GM08714 (cell line): ENCODE data around the gene SP1.
"Not testable (repeated sequence)": the region's sequence is repeated elsewhere in the genome, so short reads cannot be mapped to it uniquely, and the experiment has no call there.

Experiments
- H3K4me3 ChIP-seq: fragments of 200-500 bp; sonication (Bioruptor generic); 2 replicates; pipeline ENCODE4 v1.5.1; 2014; ENCODE audit warnings: mild to moderate bottlenecking, low read length, inconsistent platforms
- ZNF274 ChIP-seq: IDR thresholded peaks from 2 replicates; pipeline ENCODE4 v1.6.1; 2012; ENCODE audit warnings: mild to moderate bottlenecking, low read depth, low read length

The SP1 gene

DNA sequence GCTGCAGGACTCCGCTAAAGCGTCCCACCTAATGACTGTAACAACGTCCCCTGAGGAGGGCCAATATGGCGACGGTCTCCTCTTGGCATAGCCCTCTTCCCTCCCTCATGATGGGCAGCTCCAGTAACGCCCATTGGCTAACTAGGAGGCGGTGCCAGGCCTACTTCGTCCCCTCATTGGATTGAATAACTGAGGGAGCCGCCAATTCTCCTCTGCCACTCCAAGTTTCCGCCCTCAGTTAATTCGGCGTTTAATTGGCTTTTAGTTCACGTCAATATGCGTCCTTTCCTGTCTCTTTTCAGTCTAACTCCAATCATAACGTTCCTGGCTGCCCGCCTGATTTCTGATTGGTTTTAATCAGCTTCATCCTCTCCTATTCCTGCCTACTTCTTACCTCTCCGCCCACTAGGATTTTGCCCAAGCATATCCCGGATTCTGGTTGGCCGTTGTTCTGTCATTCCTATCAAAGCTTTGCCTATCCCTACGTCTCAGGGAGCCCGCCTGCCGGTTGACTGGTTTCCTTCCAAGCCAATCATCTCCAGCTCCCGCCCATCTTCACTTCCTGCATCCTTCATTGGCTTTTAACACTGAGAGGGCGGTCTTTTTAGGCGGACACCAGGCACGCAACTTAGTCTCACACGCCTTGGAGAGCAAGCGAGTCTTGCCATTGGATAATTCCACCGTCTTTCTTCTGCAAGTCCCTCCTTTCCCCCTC, 430 bp upstream of the SP1 start:
- H3K4me3 ChIP-seq = peak overlapping the region; percentile 65; the same call in 1 of the 2 replicates
- no peak for TF ChIP-seq ZNF274

DNA sequence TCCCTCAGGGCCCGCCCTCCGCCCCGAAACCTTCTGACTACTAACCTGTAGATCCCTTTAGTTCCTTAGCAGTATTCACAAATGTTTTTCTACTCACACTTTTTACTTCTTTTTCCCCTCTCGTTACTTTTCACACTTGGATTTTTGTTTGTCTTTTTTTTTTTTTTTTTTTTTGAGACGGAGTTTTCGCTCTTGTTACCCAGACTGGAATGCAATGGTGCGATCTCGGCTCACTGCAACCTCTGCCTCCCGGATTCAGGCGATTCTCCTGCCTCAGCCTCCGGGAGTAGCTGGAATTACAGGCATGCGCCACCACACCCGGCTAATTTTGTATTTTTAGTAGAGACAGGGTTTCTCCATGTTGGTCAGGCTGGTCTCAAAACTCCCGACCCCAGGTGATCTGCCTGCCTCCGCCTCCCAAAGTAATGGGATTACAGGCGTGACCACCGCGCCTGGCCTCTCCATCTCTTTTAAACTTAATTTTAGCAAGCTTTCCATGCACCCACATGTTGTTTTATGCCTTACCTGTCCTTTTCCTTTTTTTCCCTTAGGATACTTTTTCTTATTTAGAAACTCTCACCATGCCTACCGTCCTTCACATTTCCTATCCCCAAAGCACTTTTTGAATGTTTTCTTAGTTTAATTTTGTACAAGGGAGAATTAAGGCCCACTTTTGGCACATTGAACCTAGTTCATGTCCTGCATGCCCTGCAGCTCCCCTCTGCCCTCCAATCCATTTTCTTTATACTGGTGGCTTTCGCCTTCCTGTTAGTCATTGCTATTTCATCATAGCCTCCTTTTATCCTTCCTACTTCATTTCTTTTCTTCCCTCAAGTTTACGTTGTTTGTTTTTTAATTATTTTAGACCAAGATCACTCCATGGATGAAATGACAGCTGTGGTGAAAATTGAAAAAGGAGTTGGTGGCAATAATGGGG, 1.1 kb downstream of the SP1 start:
- TF ChIP-seq ZNF274 = no peak

DNA sequence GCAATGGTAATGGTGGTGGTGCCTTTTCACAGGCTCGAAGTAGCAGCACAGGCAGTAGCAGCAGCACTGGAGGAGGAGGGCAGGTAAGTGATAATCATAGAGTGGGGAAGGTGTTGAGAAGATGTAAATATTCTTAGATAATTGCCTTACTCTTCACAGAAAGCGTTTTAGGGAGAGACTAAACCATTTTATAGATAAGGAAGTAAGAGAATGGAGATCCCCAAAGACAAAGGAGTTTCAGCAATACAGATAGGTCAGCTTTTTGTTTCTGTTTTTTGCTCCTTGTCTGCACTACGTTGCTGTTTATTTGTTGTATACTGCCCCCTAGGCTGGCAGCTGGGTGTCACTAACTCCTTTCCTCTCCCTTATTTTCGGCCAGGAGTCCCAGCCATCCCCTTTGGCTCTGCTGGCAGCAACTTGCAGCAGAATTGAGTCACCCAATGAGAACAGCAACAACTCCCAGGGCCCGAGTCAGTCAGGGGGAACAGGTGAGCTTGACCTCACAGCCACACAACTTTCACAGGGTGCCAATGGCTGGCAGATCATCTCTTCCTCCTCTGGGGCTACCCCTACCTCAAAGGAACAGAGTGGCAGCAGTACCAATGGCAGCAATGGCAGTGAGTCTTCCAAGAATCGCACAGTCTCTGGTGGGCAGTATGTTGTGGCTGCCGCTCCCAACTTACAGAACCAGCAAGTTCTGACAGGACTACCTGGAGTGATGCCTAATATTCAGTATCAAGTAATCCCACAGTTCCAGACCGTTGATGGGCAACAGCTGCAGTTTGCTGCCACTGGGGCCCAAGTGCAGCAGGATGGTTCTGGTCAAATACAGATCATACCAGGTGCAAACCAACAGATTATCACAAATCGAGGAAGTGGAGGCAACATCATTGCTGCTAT, 2.0 kb downstream of the SP1 start:
- TF ChIP-seq ZNF274 = no peak
- H3K4me3 ChIP-seq = peak overlapping the region; percentile 81

More for the DNA sequence above, 1.1 kb downstream of the SP1 start:
- H3K4me3 ChIP-seq = peak overlapping the region; percentile 81

DNA sequence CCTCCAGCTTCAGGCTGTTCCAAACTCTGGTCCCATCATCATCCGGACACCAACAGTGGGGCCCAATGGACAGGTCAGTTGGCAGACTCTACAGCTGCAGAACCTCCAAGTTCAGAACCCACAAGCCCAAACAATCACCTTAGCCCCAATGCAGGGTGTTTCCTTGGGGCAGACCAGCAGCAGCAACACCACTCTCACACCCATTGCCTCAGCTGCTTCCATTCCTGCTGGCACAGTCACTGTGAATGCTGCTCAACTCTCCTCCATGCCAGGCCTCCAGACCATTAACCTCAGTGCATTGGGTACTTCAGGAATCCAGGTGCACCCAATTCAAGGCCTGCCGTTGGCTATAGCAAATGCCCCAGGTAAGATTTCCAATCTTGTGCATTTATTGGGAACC, 3.3 kb downstream of the SP1 start:
- no peak overlapping the region; the same call in 1 of the 2 replicates for H3K4me3 ChIP-seq
- no peak for TF ChIP-seq ZNF274

DNA sequence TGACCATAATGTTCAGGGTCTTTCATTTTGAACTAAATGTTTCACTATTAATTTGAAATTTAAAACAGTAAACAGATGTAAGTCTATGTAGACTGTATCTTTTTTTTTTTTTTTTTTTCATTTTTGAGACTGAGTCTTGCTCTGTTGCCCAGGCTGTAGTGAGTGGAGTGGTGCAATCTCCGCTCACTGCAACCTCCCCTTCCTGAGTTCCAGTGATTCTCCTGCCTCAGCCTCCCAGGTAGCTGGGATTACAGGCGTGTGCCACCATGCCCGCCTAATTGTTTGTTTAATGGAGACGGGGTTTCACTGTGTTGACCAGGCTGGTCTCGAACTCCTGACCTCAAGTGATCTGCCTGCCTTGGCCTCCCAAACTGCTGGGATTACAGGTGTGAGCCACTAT, 6.4 kb downstream of the SP1 start:
- not testable (repeated sequence) for H3K4me3 ChIP-seq

DNA sequence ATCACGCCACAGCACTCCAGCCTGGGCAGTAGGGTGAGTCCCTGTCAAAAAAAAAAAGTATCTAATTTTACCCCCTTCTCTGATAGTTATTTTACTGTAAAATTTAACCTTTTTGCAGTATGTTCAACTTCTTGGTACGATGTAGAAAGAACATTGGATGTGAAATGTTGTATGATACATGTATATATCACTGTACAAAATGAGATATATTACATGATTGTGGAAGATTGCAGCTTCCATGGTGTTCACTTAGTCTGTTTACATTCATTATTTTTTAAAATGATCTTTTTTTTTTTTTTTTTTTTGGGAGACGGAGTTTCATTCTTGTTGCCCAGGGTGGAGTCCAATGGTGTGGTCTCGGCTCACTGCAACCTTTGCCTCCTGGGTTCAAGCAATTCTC, 9.0 kb downstream of the SP1 start:
- no peak for TF ChIP-seq ZNF274
- H3K4me3 ChIP-seq = no peak overlapping the region

DNA sequence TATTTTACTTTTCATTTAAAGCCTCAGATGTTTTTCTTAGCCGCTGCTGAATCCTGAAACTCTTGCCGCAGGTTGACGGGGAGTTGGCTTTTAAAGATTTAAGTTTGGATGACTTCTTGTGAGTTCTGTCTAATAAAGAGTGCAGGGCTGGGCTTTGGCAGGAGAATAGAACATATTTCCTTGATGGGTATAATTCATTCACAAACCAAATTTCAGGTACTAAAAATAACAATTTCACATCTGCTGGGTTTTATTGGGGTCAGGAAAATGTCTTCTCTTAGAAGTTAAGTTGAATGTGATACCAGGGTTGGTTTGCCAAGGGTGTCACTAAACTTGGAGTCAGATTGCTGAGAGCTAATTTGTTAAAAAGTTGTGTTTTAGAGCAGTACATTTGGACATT, 9.7 kb downstream of the SP1 start:
- no peak for TF ChIP-seq ZNF274
- no peak overlapping the region for H3K4me3 ChIP-seq

DNA sequence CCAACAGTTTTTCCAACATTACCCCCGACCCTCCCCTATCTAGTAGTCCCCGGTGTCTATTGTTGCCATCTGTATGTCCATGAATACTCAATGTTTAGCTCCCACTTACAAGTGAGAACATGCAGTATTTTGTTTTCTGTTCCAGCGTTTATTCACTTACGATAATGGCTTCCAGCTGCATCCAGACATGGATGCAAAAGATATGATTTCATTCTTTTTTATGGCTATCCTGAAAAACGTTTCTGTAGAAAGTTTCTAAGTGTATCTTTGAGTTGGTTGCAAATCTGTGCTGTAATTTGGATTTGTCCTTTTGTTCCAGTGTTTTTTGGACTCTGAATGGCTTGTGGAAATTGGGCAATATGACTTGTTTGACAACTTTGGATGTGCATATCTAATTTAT, 11.7 kb downstream of the SP1 start:
- no peak overlapping the region for H3K4me3 ChIP-seq
- no peak for TF ChIP-seq ZNF274

DNA sequence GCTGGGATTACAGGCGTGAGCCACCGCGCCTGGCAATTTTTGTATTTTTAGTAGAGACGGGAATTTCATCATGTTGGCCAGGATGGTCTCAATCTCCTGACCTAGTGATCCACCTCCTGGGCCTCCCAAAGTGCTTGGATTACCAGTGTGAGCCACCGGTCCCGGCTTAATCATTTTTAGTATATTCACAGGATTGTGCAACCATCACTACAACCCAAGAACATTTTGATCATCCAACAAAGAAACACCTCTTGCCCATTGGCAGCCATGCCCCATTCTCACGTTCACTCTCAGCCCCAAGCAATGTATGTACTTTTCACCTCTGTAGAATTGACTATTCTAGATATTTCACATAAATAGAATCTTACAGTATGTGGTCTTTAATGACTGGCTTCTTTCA, 19.9 kb downstream of the SP1 start:
- no peak for TF ChIP-seq ZNF274
- no peak overlapping the region for H3K4me3 ChIP-seq

DNA sequence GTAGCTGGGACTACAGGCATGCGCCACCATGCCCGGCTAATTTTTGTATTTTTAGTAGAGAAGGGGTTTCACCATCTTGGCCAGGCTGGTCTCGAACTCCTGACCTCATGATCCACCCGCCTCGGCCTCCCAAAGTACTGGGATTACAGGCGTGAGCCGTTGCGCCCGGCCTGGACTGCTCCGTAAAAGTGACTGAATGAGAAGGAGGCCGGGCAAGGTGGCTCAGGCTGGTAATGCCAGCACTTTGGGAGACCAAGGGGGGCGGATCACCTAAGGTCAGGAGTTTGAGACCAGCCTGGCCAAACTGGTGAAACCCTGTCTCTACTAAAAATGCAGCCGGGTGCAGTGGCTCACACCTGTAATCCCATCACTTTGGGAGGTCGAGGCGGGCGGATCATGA, 22.4 kb downstream of the SP1 start:
- not testable (repeated sequence) for H3K4me3 ChIP-seq

DNA sequence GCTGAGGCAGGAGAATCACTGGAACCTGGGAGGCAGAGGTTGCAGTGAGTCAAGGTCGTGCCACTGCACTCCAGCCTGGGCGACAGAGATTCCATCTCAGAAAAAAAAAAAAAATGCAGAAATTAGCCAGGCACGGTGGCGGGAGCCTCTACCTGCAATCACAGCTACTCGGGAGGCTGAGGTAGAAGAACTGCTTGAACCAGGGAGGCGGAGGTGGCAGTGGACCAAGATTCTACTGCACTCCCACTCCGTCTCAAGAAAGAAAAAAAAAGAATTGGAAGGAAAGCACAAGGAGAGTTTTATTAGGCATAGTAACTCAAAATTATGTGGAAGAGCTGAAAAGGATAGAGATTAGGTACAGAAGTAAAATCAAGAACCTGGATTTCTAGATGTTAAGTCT, 22.9 kb downstream of the SP1 start:
- TF ChIP-seq ZNF274 = no peak
- no peak overlapping the region for H3K4me3 ChIP-seq

DNA sequence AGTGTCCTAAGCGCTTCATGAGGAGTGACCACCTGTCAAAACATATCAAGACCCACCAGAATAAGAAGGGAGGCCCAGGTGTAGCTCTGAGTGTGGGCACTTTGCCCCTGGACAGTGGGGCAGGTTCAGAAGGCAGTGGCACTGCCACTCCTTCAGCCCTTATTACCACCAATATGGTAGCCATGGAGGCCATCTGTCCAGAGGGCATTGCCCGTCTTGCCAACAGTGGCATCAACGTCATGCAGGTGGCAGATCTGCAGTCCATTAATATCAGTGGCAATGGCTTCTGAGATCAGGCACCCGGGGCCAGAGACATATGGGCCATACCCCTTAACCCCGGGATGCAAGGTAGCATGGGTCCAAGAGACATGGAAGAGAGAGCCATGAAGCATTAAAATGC, 31.0 kb downstream of the SP1 start:
- H3K4me3 ChIP-seq = no peak overlapping the region
- TF ChIP-seq ZNF274 = no peak

DNA sequence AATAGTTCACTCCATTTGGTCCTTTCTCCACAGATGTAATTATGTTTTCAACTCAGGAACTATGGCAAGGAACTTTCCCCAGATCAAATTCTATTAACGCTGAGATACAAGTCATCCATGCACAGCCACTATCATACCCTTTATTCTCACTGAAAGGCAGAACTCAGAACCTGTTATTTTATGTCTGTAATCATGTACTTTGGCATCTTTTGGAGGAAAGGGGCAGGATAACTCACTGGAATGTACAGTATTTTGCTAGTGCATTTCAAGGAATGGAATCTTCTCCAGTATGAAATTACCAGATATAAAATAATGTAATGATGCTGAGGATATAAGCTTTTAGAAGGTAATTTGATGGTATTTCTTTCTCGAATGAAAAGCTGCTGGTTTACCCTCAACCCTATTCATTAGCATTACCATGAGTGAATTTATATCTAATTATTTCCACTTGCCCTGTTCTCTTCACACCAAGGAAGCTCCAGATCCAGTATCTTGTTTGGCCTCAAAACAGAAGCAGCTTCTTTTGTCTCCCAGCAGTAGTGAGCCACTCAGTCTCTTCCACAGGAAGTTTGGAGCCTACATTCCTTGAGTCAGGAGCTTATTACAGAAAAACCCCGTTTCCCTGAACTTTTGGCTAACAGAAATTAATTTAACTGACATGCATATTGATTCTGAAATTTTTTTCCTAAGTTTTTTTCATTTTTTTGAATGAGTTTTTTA, 33.7 kb downstream of the SP1 start:
- no peak overlapping the region for H3K4me3 ChIP-seq
- no peak for TF ChIP-seq ZNF274
